ENCODE data around the gene AHRR. TPM values are rescaled to one million over a fixed set of nuclear protein-coding genes. Genes with fewer than 3 reads are reported as not detected.
A peak's percentile ranks its signal among the peaks of the same experiment; 100 is the strongest.

Gene AHRR
- total RNA-seq, 1 donor from 2014 or later, result 11.3 TPM

DNA sequence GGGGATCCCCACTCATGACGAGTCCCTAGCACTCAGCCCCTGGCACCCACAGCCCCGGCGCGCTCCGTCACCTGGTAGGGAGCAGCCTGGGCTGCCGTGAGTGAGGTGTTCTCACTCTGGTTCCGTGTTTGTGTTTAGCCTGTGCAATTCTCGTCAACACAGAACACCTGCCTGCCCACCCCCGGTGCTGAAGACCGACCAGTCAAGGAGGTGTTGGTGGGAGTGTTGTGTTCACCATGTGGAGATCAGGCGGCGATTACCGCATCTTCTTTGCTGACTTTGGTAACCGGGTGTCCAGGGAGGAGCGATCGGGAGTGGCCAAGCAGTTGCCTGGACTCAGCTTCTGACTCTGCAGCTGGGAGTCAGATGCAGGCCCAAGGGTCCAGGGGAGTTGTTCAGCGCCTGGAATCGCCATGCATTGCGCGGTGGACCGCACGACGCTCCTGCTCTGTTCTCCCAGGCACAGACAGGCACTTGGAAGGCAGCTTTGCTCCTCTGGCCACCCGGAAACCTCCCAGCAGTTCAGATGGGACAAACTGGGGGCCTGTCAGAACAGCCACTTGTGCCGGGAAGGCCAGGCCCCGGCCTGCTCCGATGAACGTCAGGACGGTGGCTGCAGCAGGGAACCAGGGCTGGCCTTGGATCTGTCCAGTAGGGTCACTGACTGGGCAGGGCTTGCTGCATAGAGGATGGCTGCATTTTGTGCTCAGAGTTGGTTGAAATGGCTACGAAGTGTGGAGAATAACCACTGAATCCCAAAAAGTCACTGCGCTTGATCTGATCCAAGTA, 149.6 kb downstream of the AHRR start:
- Histone ChIP-seq H3K4me3 (no peak overlapping the region), H3K9me3 (no peaks in the 10 kb centered on the region), H3K27ac (no peak overlapping the region), H3K27me3 (no peaks in the 10 kb centered on the region), H3K36me3 (peaks cover 0 to 18% of the 10 kb centered on the region in 2 donors), H3K4me1 (peaks cover 43% of the 10 kb centered on the region)
- DNase-seq (ENCODE audit: extremely low spot score in 2 of 2), result no peak
- TF ChIP-seq, protein P1, sequence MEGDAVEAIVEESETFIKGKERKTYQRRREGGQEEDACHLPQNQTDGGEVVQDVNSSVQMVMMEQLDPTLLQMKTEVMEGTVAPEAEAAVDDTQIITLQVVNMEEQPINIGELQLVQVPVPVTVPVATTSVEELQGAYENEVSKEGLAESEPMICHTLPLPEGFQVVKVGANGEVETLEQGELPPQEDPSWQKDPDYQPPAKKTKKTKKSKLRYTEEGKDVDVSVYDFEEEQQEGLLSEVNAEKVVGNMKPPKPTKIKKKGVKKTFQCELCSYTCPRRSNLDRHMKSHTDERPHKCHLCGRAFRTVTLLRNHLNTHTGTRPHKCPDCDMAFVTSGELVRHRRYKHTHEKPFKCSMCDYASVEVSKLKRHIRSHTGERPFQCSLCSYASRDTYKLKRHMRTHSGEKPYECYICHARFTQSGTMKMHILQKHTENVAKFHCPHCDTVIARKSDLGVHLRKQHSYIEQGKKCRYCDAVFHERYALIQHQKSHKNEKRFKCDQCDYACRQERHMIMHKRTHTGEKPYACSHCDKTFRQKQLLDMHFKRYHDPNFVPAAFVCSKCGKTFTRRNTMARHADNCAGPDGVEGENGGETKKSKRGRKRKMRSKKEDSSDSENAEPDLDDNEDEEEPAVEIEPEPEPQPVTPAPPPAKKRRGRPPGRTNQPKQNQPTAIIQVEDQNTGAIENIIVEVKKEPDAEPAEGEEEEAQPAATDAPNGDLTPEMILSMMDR (IDR thresholded peaks at IDR 0.05), result no peak
- TF ChIP-seq POLR2A (IDR thresholded peaks at IDR 0.05), result no peak
- TF ChIP-seq POLR2AphosphoS5 (IDR thresholded peaks at IDR 0.05; ENCODE audit: insufficient read depth in 1 of 2, low read depth in 1 of 2), result no peak
- intact Hi-C loops (cut with DNase I), result no loop called here

DNA sequence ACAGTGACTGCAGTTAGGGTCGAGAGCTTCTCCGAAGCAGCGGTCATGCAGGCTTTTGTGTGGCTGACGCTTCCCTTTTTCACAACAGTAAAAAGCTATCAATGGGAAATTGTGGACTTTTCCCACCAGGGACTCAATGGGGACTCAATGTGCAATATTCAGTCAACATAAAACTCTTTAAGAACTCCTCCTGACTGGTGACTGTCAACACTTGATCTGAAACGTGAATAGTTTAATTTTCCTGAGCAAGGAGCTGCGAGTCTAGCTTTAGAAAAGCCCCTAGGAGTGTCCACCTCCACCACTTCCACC, 150.2 kb downstream of the AHRR start:
- Histone ChIP-seq H3K27ac (peak overlapping the region; percentile 82), H3K4me1 (peaks cover 47% of the 10 kb centered on the region), H3K36me3 (peaks cover 0 to 12% of the 10 kb centered on the region in 2 donors), H3K4me3 (peak overlapping the region; percentile 80 to 93), H3K27me3 (no peaks in the 10 kb centered on the region), H3K9me3 (no peaks in the 10 kb centered on the region)
- TF ChIP-seq POLR2A (IDR thresholded peaks at IDR 0.05) (no peak), POLR2AphosphoS5 (IDR thresholded peaks at IDR 0.05; ENCODE audit: insufficient read depth in 1 of 2, low read depth in 1 of 2) (no peak)
- TF ChIP-seq, protein P1 (IDR thresholded peaks at IDR 0.05), result no peak
- intact Hi-C loops (cut with DNase I), result no loop called here
- DNase-seq (ENCODE audit: extremely low spot score in 2 of 2), result no peak

DNA sequence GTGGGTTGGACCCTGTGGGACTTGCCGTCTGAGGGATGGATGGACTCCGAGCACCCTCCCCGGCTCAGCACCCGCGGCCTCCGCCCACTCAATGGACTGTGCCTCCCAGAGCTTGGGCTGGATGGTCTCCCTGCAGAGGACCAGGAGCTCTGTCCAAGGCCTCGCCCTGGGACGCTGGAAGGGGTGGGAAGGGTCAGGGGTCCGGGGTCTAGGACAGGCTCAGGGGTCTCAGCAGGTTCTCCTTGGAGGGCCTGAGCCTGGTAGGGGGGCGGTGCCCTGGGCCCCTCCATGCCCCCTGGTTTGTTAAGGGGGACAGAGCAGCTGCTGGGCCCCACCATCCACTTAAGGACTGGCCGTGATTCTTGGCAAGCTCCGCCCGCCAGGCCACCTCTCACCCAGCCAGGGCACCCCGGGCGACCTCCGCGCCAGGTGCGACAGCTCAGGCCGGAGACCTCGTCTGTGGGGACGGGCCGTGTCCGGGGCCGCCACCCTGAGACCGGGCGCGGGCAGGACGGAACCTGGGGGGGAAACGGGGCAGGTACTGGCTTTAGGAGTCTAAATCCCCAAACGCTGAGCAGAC, 150.7 kb downstream of the AHRR start:
- DNase-seq (ENCODE audit: extremely low spot score in 2 of 2), result no peak
- Histone ChIP-seq H3K4me3 (peak overlapping the region; percentile 80 to 93), H3K27me3 (no peaks in the 10 kb centered on the region), H3K4me1 (peaks cover 47% of the 10 kb centered on the region), H3K9me3 (no peaks in the 10 kb centered on the region), H3K27ac (peak overlapping the region; percentile 82), H3K36me3 (peaks cover 0 to 11% of the 10 kb centered on the region in 2 donors)
- TF ChIP-seq, protein P1 (IDR thresholded peaks at IDR 0.05), result no peak
- TF ChIP-seq POLR2AphosphoS5 (IDR thresholded peaks at IDR 0.05; ENCODE audit: insufficient read depth in 1 of 2, low read depth in 1 of 2), result peak in 1 of 2 donors; percentile 22
- intact Hi-C loops (cut with DNase I), result no loop called here

DNA sequence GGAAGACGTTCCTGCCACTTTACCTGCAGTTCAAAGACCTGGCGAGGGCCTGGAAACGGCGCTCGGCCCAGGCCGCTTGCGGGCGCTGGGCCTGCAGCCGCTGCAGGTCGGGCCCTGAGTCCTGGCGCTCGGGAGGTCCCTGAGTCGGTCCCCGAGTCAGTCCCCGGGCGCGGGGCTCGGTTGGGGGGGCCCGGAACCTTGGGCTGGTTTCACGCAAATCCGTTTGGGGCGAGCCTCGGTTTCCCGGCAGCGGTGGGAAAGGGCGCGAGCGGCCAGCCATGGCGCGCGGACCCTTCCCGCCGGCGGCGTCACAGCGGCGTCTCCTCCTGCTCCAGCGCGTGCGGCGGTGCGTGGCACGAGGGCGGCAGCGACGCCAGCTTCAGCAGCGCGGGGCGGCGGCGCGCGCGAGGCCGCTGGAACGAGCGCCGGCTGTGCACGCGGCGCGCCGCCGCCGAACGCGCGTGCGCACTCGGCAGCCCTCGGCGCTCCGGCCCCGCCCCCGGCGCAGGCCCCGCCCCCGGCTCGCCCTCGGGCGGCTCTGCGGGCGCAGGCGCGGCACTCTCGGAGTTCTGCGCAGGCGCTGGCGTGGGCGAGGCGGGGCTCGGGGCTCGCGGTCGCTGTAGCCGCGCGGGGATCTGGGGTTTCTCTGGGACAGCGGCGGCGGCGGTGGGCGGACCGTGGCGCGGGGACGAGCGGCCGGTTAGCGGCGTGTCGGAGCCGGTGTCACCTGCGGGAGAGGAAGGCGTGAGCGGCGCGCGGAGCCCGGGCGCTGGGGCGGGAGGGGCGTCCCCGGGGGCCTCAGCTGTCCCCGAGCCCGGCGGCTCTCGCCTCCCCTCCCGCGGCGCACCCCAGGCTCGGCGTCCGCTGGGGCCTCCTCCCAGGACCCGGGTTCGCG, 151.4 kb downstream of the AHRR start:
- intact Hi-C loops (cut with DNase I), result no loop called here
- H3K4me1 ChIP-seq, result peaks cover 47% of the 10 kb centered on the region

More for the DNA sequence above, 151.4 kb downstream of the AHRR start:
- TF ChIP-seq, protein P1 (IDR thresholded peaks at IDR 0.05), result no peak
- TF ChIP-seq POLR2A (IDR thresholded peaks at IDR 0.05), result peak in 1 of 2 donors; percentile 79
- DNase-seq (ENCODE audit: extremely low spot score in 2 of 2), result no peak
- peaks cover 0 to 11% of the 10 kb centered on the region in 2 donors for H3K36me3 ChIP-seq
- peak overlapping the region; percentile 90 for H3K27ac ChIP-seq
- H3K4me3 ChIP-seq, result peak overlapping the region; percentile 80 to 93
- no peaks in the 10 kb centered on the region for H3K9me3 ChIP-seq
- no peaks in the 10 kb centered on the region for H3K27me3 ChIP-seq
